IPS DF 4.7 (cell line): ENCODE results near the gene CSTF2T.
A peak's percentile ranks its signal among the peaks of the same experiment; 100 is the strongest.

Experiments used
- DNase-seq: peaks from one replicate; pipeline ENCODE4 v3.0.0-alpha.2; 2013; ENCODE audit warnings: low spot score; ENCODE audit errors: extremely low read depth

CSTF2T gene, protein sequence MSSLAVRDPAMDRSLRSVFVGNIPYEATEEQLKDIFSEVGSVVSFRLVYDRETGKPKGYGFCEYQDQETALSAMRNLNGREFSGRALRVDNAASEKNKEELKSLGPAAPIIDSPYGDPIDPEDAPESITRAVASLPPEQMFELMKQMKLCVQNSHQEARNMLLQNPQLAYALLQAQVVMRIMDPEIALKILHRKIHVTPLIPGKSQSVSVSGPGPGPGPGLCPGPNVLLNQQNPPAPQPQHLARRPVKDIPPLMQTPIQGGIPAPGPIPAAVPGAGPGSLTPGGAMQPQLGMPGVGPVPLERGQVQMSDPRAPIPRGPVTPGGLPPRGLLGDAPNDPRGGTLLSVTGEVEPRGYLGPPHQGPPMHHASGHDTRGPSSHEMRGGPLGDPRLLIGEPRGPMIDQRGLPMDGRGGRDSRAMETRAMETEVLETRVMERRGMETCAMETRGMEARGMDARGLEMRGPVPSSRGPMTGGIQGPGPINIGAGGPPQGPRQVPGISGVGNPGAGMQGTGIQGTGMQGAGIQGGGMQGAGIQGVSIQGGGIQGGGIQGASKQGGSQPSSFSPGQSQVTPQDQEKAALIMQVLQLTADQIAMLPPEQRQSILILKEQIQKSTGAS

DNA sequence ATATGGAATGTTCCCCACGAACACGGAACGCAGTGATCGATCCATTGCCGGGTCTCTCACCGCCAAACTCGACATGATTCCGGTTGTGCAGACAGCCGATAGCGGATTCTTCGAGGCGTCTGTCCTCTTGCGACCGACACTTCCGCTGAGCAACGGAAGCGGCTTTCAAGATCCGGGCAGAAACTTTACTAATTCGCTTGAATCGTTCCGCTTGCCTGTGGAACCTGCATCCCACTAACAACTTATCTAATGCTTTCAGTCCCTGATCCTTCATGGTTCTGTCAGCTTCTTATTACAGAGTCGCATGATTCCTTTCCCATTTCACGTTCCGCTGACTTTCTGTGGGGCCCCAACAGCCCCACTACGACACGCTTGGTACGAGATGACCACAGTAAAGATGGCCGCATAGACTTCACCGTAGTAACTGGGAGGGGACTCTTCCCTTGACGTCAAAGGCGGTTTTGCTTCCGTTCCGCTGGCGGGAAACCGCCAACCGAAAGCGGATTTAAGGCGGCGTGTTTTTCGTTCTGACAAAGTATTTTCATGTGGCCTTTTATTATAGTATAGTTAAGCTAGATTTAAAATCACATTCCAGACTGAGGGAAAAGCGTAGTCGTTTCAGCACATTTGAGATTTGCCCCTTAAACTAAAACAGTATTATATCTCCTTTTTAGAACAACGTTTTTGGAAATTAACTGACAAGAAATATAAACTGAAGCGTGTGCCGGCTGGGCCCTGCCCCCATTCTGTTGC lies at the start of gene CSTF2T:
TSS of gene CSTF2T (minus strand) at position 121 of the 753 bp plus-strand sequence. CDS start at position 75, 46 bp downstream.
- peak; percentile 76 for DNase-seq

DNA sequence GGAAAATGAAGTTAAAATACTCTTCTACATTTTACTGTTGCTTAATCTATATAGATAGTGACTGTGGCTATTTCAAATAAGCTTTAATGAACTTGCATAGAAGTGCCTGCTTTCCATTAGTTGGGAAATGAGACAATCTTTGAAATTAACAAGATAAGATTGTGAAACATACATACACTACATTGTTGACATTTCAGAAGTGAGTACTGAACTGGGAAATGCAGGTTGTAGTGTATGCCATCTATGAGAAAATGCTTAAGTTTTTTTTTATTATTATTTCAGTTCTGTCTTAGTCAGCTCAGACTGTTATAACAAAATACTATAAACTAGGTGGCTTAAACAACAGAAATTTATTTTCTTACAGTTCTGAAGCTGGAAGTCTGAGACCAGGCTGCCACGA lies 49.6 kb upstream of the CSTF2T start:
- no peak for DNase-seq

DNA sequence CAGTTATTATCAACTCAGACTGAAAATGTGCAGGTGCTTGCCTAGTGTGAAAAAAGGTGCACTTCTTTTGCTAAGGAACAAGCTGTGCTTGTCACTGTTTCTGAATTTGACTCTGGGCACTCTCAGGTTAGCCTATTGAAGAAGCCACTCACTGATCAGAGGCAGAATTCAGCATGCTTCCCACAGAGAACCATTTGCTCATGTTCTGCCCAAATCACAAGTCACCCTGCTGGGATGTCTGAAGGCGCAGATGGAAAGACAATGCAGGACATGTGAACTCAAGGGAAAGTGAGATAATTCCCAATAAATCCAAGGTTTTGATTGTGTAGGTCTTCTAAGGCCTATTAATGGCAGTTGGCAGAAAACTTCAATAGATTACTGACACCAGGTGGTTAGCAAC lies 47.8 kb upstream of the CSTF2T start:
- DNase-seq: no peak

- DNase-seq: no peak
These were observed 46.0 kb upstream of the CSTF2T start for GRCh38 chr10:51745397-51745796.

- DNase-seq: no peak
These were observed 45.0 kb upstream of the CSTF2T start for GRCh38 chr10:51744235-51745000.

- DNase-seq: no peak
These were observed 43.8 kb upstream of the CSTF2T start for GRCh38 chr10:51743146-51743545.

DNA sequence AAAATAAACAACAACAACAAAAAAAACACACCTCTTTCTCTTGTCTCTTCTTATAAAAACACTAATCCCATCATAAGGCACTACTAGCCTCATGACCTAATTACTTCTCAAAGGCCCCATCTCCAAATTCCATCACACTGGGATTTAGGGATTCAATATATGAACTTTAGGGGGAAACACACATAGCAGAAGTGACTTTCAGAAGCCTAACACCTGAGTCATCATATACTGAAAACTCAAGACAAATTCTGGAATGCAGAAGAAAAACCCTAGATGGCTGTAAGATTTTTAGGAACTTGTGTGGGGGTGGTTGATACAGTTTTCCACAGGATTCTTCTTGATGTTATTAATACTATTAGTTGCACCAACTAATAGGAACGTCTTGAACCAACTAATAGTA lies 33.7 kb upstream of the CSTF2T start:
- no peak for DNase-seq

GRCh38 chr10:51729822-51730555 lies 30.6 kb upstream of the CSTF2T start:
- DNase-seq: no peak

- no peak for DNase-seq
These were observed 24.6 kb upstream of the CSTF2T start for GRCh38 chr10:51724038-51724437.

- DNase-seq: no peak
These were observed 19.5 kb upstream of the CSTF2T start for GRCh38 chr10:51718804-51719291.

DNA sequence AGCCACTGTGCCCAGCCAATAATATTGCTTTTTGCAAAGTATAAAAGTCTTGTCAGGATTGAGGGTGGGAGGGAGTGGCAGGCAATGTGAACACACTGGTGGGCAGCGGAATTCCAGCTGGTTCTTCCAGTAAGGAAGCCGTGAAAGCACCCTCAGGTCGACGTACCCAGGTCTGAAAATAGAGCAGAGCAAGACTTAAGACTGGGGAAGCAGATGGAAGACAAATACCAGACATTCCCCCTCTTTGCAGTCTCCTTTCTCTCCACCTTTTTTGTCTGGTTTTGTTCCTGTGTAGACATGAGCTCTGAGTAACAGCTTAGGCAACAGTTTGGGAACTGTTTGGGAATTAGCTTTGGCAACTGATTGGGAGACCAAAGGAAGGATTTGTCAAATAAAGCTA lies 17.6 kb upstream of the CSTF2T start:
- no peak for DNase-seq

DNA sequence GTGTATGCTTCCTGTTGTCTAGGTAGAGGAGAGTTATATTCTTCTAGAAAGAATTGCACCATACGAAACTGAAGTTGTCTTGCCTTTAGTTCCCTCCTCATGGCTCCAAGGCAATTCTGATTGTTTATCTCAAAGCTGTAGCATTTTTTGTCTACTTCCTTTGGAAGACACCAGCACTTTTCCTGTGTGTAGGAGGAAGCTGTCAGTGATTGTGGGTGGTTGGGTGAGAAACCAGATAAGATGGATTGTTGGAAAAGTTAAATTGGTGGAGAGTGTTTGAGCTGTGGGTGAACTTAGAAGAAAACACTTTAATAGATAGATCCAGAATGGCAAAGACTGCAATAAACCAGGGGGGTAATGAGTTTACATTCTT lies 12.1 kb upstream of the CSTF2T start:
- DNase-seq: no peak

DNA sequence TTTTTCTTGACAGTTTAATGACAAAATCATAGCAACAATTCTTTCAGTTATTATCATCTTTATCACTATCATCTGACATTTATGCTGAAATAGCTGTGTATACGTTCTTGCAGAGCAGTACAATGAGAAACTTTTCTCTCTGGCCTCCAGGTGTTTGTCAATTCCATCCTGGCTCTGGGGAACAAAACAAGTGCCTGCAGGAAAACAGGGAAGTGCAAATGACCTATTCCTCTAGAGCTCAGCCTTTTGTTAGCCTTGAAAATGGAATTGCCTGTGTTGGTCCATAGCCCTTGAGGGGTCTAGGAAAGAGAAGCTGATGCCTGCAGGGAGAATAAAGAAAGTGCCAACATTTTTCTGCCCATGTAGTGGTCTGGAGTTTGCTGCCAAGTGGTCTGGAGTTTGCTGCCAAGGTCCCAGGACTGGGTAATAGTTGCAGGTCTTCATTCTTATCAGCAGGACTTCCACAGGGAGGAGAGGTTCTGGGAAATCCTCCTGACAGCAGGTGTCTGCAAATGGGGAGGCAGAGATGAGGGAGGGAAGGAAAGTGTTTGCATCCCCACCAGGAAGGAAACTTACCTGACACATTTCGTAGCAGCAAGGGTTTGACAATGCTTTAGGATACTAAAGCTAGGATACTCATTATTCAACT lies 10.1 kb upstream of the CSTF2T start:
- DNase-seq: no peak

GRCh38 chr10:51708609-51709008 lies 9.2 kb upstream of the CSTF2T start:
- no peak for DNase-seq

DNA sequence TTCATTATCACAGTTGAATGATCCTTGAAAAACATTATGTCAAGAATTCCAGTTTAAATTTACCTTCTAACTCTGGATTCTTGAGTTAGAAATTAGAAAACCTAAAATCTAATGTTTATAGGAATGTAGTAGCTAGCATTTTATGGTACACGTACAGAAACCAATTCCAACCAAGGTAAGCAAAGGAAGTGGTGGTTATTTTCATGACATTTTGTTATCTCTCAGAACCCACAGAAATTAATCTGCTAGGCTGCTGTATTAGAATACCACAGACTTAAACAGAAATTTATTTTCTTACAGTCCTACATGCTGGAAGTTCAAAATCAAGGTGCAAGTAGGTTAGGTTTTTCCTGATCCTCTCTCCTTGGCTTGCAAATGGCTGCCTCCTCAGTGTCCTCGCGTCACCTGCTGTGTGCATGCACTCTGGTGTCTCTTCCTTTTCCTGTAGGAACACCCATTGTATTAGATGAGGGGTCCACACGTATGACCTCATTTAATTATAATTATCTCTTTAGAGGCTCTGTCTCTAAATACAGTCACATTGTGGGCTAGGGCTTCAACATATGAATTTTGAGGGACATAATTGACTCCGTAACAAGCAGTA lies 8.5 kb upstream of the CSTF2T start:
- no peak for DNase-seq

DNA sequence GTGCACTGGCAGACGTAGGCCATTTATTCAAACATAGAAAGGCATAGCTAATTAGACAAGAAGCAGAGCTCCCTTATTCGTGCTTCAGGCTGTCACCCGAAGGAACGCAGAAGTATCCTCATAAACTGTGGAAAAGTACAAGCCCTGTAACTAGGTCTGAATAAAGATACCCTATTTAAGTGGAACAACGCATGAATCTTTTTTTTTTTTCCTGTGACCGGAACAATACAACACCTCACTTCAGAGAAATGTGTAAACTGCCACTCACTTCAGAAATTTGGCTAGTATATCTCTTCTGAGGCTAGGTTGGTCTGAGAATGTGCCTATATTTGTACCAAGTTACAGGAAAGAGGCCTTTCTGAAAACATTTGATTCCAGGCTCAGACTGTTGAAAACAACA lies 8.0 kb upstream of the CSTF2T start:
- no peak for DNase-seq

DNA sequence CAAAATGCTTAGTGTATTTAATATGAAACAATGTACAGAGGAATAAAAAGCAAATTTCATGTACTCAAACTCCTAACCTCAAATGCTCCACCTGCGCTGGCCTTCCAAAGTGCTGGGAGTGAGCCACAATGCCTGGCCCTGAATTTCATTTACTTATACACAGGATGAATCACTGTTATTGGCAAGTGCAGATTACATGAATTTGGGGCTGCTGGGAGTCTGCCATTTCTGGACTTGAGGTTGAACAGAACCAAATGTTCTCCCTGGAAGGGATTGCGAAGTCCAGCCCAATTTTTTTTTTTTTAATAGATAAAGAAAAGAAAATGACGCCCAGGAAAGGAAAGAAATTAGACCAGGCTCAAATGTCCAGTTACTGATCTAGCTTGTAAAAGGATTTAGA lies 6.8 kb upstream of the CSTF2T start:
- no peak for DNase-seq

- no peak for DNase-seq
These were observed 6.4 kb upstream of the CSTF2T start for GRCh38 chr10:51705774-51706173.

DNA sequence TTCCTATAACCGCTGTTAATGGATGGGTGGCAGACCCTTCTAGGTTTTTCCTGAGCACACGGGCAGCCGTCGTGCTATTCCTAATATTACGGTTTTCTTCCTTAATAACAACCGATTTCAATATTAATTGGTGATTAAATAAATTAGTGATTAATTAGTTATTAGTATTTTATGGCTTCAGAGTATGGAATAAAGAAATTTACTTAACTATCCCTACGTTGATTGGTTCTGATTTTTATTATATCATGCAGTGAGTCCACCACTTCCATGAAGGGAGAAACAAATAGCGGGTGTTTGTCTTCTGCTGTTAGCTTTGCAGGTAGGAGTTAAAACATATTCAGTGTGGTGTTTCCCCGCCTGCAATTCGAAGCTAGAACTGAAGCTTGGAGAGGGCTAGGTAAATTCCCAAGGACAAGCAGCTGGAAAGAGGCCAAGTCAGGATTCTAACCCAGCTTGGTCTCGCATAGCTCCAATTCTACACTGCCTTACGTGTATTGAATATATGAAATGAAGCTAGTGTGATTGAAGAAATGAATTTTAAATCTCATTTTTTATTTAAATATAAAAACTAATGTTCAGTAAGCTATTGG lies 928 bp upstream of the CSTF2T start:
- DNase-seq: no peak

- no peak for DNase-seq
These were observed 285 bp downstream of the CSTF2T start for GRCh38 chr10:51699145-51699474.
